Measurements from ENCODE around the gene AKAP9.

The AKAP9 gene

GRCh38 chr7:92131764-92132330 is 191.2 kb downstream of the AKAP9 start:
- Histone ChIP-seq H2AK5ac (ENCODE audit: low read length) (no peak overlapping the region), H3K27ac (ENCODE audit: low read depth, low read length) (no peak overlapping the region), H2AFZ (ENCODE audit: insufficient read depth, low read length, poor library complexity) (no peak overlapping the region), H3K79me1 (ENCODE audit: low read length) (peaks cover 20% of the 10 kb centered on the region), H3K4me3 (ENCODE audit: low read depth, low read length) (no peak overlapping the region), H3K14ac (ENCODE audit: low read length) (no peak overlapping the region), H3K27me3 (ENCODE audit: insufficient read depth, low read length) (no peaks in the 10 kb centered on the region), H3K23ac (ENCODE audit: low read length) (no peak overlapping the region), H3K18ac (ENCODE audit: low read length) (no peak overlapping the region), H2BK120ac (ENCODE audit: insufficient read depth, low read length, poor library complexity) (no peak overlapping the region), H2BK5ac (ENCODE audit: low read depth, low read length, poor library complexity) (no peak overlapping the region), H3K79me2 (ENCODE audit: control insufficient read depth, insufficient read depth, low read length, poor library complexity) (peaks cover 17% of the 10 kb centered on the region), H3K36me3 (ENCODE audit: control insufficient read depth in 1 of 2, insufficient read depth in 2 of 2, low read length in 2 of 2) (peaks cover 7 to 13% of the 10 kb centered on the region in 2 experiments), H4K8ac (ENCODE audit: low read depth, low read length) (no peak overlapping the region), H2BK12ac (ENCODE audit: low read length) (no peak overlapping the region), H3K9ac (ENCODE audit: low read length) (no peak overlapping the region), H3K4ac (ENCODE audit: low read depth, low read length) (peak overlapping the region; percentile 68), H3K9me3 (ENCODE audit: insufficient read depth, low read depth, low read length) (peaks cover 1% of the 10 kb centered on the region), H4K91ac (ENCODE audit: low read depth, low read length) (no peak overlapping the region), H3K4me1 (ENCODE audit: control insufficient read depth in 1 of 2, insufficient read depth in 2 of 2, low read length in 2 of 2) (peaks cover 0 to 7% of the 10 kb centered on the region in 2 experiments), H3K4me2 (ENCODE audit: low read length) (no peak overlapping the region), H4K12ac (ENCODE audit: low read depth, low read length) (no peak overlapping the region)
- no CpG with 5 or more reads among the region's 4 CpGs for WGBS (ENCODE audit: extremely low coverage, insufficient coverage, insufficient read length)
- no peak for DNase-seq

- H2BK5ac ChIP-seq (ENCODE audit: low read depth, low read length, poor library complexity) = peak overlapping the region; percentile 99
- H4K12ac ChIP-seq (ENCODE audit: low read depth, low read length) = no peak overlapping the region
- no CpG with 5 or more reads among the region's 15 CpGs for WGBS (ENCODE audit: extremely low coverage, insufficient coverage, insufficient read length)
- H3K9me3 ChIP-seq (ENCODE audit: insufficient read depth, low read depth, low read length) = peaks cover 1% of the 10 kb centered on the region
- no peak overlapping the region for H3K9ac ChIP-seq (ENCODE audit: low read length)
- H4K91ac ChIP-seq (ENCODE audit: low read depth, low read length) = peak overlapping the region; percentile 97
- peaks cover 0 to 7% of the 10 kb centered on the region in 2 experiments for H3K4me1 ChIP-seq (ENCODE audit: control insufficient read depth in 1 of 2, insufficient read depth in 2 of 2, low read length in 2 of 2)
- peak overlapping the region; percentile 94 for H4K8ac ChIP-seq (ENCODE audit: low read depth, low read length)
- no peak overlapping the region for H2BK12ac ChIP-seq (ENCODE audit: low read length)
- peaks cover 17% of the 10 kb centered on the region for H3K79me2 ChIP-seq (ENCODE audit: control insufficient read depth, insufficient read depth, low read length, poor library complexity)
- peak overlapping the region; percentile 62 for H3K4me2 ChIP-seq (ENCODE audit: low read length)
- peaks cover 20% of the 10 kb centered on the region for H3K79me1 ChIP-seq (ENCODE audit: low read length)
- peaks cover 4 to 8% of the 10 kb centered on the region in 2 experiments for H3K36me3 ChIP-seq (ENCODE audit: control insufficient read depth in 1 of 2, insufficient read depth in 2 of 2, low read length in 2 of 2)
- no peak for DNase-seq
- no peaks in the 10 kb centered on the region for H3K27me3 ChIP-seq (ENCODE audit: insufficient read depth, low read length)
- H2AK5ac ChIP-seq (ENCODE audit: low read length) = peak overlapping the region; percentile 18
- H3K4ac ChIP-seq (ENCODE audit: low read depth, low read length) = peak overlapping the region; percentile 88
- H2BK120ac ChIP-seq (ENCODE audit: insufficient read depth, low read length, poor library complexity) = peak overlapping the region; percentile 99
- H3K4me3 ChIP-seq (ENCODE audit: low read depth, low read length) = peak overlapping the region; percentile 100
- peak overlapping the region; percentile 48 for H3K14ac ChIP-seq (ENCODE audit: low read length)
- H3K18ac ChIP-seq (ENCODE audit: low read length) = peak overlapping the region; percentile 33
- H2AFZ ChIP-seq (ENCODE audit: insufficient read depth, low read length, poor library complexity) = peak overlapping the region; percentile 68
- no peak overlapping the region for H3K23ac ChIP-seq (ENCODE audit: low read length)
- no peak overlapping the region for H3K27ac ChIP-seq (ENCODE audit: low read depth, low read length)
Measured at GRCh38 chr7:92133133-92133736, 192.6 kb downstream of the AKAP9 start.

GRCh38 chr7:92133737-92134270 is 193.1 kb downstream of the AKAP9 start:
- Histone ChIP-seq H4K12ac (ENCODE audit: low read depth, low read length) (peak overlapping the region; percentile 47), H3K9me3 (ENCODE audit: insufficient read depth, low read depth, low read length) (peaks cover 1% of the 10 kb centered on the region), H2BK12ac (ENCODE audit: low read length) (peak overlapping the region; percentile 48), H3K23ac (ENCODE audit: low read length) (no peak overlapping the region), H3K27ac (ENCODE audit: low read depth, low read length) (peak overlapping the region; percentile 89), H3K36me3 (ENCODE audit: control insufficient read depth in 1 of 2, insufficient read depth in 2 of 2, low read length in 2 of 2) (peaks cover 0 to 2% of the 10 kb centered on the region in 2 experiments), H4K91ac (ENCODE audit: low read depth, low read length) (peak overlapping the region; percentile 97), H3K14ac (ENCODE audit: low read length) (peak overlapping the region; percentile 87), H3K27me3 (ENCODE audit: insufficient read depth, low read length) (no peaks in the 10 kb centered on the region), H3K79me2 (ENCODE audit: control insufficient read depth, insufficient read depth, low read length, poor library complexity) (peaks cover 17% of the 10 kb centered on the region), H4K8ac (ENCODE audit: low read depth, low read length) (peak overlapping the region; percentile 94), H3K4ac (ENCODE audit: low read depth, low read length) (peak overlapping the region; percentile 88), H2AK5ac (ENCODE audit: low read length) (peak overlapping the region; percentile 18), H2AFZ (ENCODE audit: insufficient read depth, low read length, poor library complexity) (peak overlapping the region; percentile 68), H3K79me1 (ENCODE audit: low read length) (peaks cover 20% of the 10 kb centered on the region), H3K4me3 (ENCODE audit: low read depth, low read length) (peak overlapping the region; percentile 100), H2BK120ac (ENCODE audit: insufficient read depth, low read length, poor library complexity) (peak overlapping the region; percentile 99), H2BK5ac (ENCODE audit: low read depth, low read length, poor library complexity) (peak overlapping the region; percentile 99), H3K4me2 (ENCODE audit: low read length) (peak overlapping the region; percentile 62), H3K18ac (ENCODE audit: low read length) (peak overlapping the region; percentile 49), H3K4me1 (ENCODE audit: control insufficient read depth in 1 of 2, insufficient read depth in 2 of 2, low read length in 2 of 2) (peaks cover 0 to 7% of the 10 kb centered on the region in 2 experiments), H3K9ac (ENCODE audit: low read length) (peak overlapping the region; percentile 92)
- peak; percentile 64 to 67 for DNase-seq
- no CpG with 5 or more reads among the region's 42 CpGs for WGBS (ENCODE audit: extremely low coverage, insufficient coverage, insufficient read length)

GRCh38 chr7:92134271-92135051 is 193.8 kb downstream of the AKAP9 start, which contains the start of gene CYP51A1:
CYP51A1 (minus strand) TSS chr7:92134477; CDS start chr7:92134364, 113 bp downstream.
- H3K79me1 ChIP-seq (ENCODE audit: low read length) = peaks cover 20% of the 10 kb centered on the region
- H2BK5ac ChIP-seq (ENCODE audit: low read depth, low read length, poor library complexity) = peak within 1 kb of the TSS; percentile 99
- H3K9me3 ChIP-seq (ENCODE audit: insufficient read depth, low read depth, low read length) = peaks cover 1% of the 10 kb centered on the region
- DNase-seq = peak; percentile 77 to 92
- no CpG with 5 or more reads among the region's 73 CpGs for WGBS (ENCODE audit: extremely low coverage, insufficient coverage, insufficient read length)
- peak within 1 kb of the TSS; percentile 89 for H3K27ac ChIP-seq (ENCODE audit: low read depth, low read length)
- peaks cover 17% of the 10 kb centered on the region for H3K79me2 ChIP-seq (ENCODE audit: control insufficient read depth, insufficient read depth, low read length, poor library complexity)
- H3K14ac ChIP-seq (ENCODE audit: low read length) = peak within 1 kb of the TSS; percentile 87
- H4K8ac ChIP-seq (ENCODE audit: low read depth, low read length) = peak within 1 kb of the TSS; percentile 94
- peak within 1 kb of the TSS; percentile 99 for H2BK120ac ChIP-seq (ENCODE audit: insufficient read depth, low read length, poor library complexity)
- H3K4me1 ChIP-seq (ENCODE audit: control insufficient read depth in 1 of 2, insufficient read depth in 2 of 2, low read length in 2 of 2) = peaks cover 0 to 7% of the 10 kb centered on the region in 2 experiments
- H2BK12ac ChIP-seq (ENCODE audit: low read length) = peak within 1 kb of the TSS; percentile 51
- peak within 1 kb of the TSS; percentile 84 for H3K18ac ChIP-seq (ENCODE audit: low read length)
- peak within 1 kb of the TSS; percentile 89 for H2AFZ ChIP-seq (ENCODE audit: insufficient read depth, low read length, poor library complexity)
- H3K23ac ChIP-seq (ENCODE audit: low read length) = no peak within 1 kb of the TSS
- peak within 1 kb of the TSS; percentile 62 for H3K4me2 ChIP-seq (ENCODE audit: low read length)
- H2AK5ac ChIP-seq (ENCODE audit: low read length) = peak within 1 kb of the TSS; percentile 18
- peak within 1 kb of the TSS; percentile 88 for H3K4ac ChIP-seq (ENCODE audit: low read depth, low read length)
- H4K91ac ChIP-seq (ENCODE audit: low read depth, low read length) = peak within 1 kb of the TSS; percentile 99
- peak within 1 kb of the TSS; percentile 100 for H3K4me3 ChIP-seq (ENCODE audit: low read depth, low read length)
- peak within 1 kb of the TSS; percentile 92 for H3K9ac ChIP-seq (ENCODE audit: low read length)
- peak within 1 kb of the TSS; percentile 86 for H4K12ac ChIP-seq (ENCODE audit: low read depth, low read length)
- no peaks in the 10 kb centered on the region for H3K27me3 ChIP-seq (ENCODE audit: insufficient read depth, low read length)
- peaks cover 0 to 2% of the 10 kb centered on the region in 2 experiments for H3K36me3 ChIP-seq (ENCODE audit: control insufficient read depth in 1 of 2, insufficient read depth in 2 of 2, low read length in 2 of 2)

Data from trophoblast cell (in vitro differentiated cells and primary cell).